GM23338 (cell line): ENCODE measurements around the gene FAM20C. TPM values are rescaled to one million over a fixed set of nuclear protein-coding genes. Genes with fewer than 3 reads are reported as not detected.

Source experiments
- EZH2 ChIP-seq: fragments of 200-600 bp; sonication (generic); IDR thresholded peaks from one replicate; pipeline ENCODE4 v1.8.0; 2017; ENCODE audit warnings: antibody characterized with exemption, mild to moderate bottlenecking, low read depth; ENCODE audit not compliant: unreplicated experiment
- EZH2phosphoT487 ChIP-seq: fragments of 200-600 bp; sonication (generic); IDR thresholded peaks from one replicate; pipeline ENCODE4 v1.8.1; 2018; ENCODE audit warnings: antibody characterized with exemption; ENCODE audit not compliant: unreplicated experiment
- REST ChIP-seq: IDR thresholded peaks from one replicate; pipeline ENCODE4 v1.6.1; 2018; ENCODE audit warnings: antibody characterized with exemption; ENCODE audit not compliant: unreplicated experiment
- STAT1 ChIP-seq: IDR thresholded peaks from one replicate; pipeline ENCODE4 v1.6.1; 2016; ENCODE audit warnings: antibody characterized with exemption; ENCODE audit not compliant: unreplicated experiment
- ZNF114 ChIP-seq: fragments of 250-450 bp; sonication (Bioruptor Pico); IDR thresholded peaks from 2 replicates; pipeline ENCODE4 v1.5.0; 2020; ENCODE audit warnings: mild to moderate bottlenecking, moderate library complexity
- ZNF462 ChIP-seq: fragments of 250-450 bp; sonication (Bioruptor Pico); IDR thresholded peaks from 2 replicates; pipeline ENCODE4 v1.5.0; 2020; ENCODE audit warnings: mild to moderate bottlenecking, moderate library complexity
- polyA plus RNA-seq: library from polyadenylated mRNA; unstranded; fragments of >200 nt; fragmentation: Nextera tagmentation; extraction: Ambion mirVana; gene quantifications from 2 replicates; pipeline ENCODE4 v1.2.1, GENCODE V29; 2016
- total RNA-seq: library from RNA; depleted of rRNA; stranded (reverse); fragments of >200 nt; shearing (Covaris generic); gene quantifications from 2 replicates; pipeline ENCODE4 v1.2.3, GENCODE V29; 2014

The FAM20C gene
- total and polyA plus RNA-seq, 2 experiments from 2014 or later, result 7.6 to 24.8 TPM

- TF ChIP-seq REST (no peak), ZNF462 (CRISPR knock-in tag) (no peak), STAT1 (no peak), ZNF114 (CRISPR knock-in tag) (no peak), EZH2 (no peak), EZH2phosphoT487 (no peak)
Observed at GRCh38 chr7:212754-213153, 20.4 kb downstream of the FAM20C start (continued).
